Measurements from ENCODE around the gene RAVER1. TPM values are rescaled to one million over a fixed set of nuclear protein-coding genes. Genes with fewer than 3 reads are reported as not detected.

Gene RAVER1
- total and polyA plus RNA-seq, 9 of the 15 experiments (the other 6 are each of a cell fraction or from before 2014, with no cell fraction given), result 0.06 to 113 (median 7.0) TPM

GRCh38 chr19:10270616-10271394 lies 62.5 kb downstream of the RAVER1 start, which contains the start of gene ICAM1 (continued):
- peak; percentile 96 for TF ChIP-seq ZNF592 (IDR thresholded peaks at IDR 0.05)
- TF ChIP-seq ZNF253 (CRISPR knock-in tag; conservative IDR thresholded peaks at IDR 0.05), result no peak
- peak; percentile 51; the same call in 1 of the 2 replicates for TF ChIP-seq POLR2AphosphoS5 (IDR thresholded peaks at IDR 0.05; ENCODE audit: control insufficient read depth, insufficient read depth, low read depth, low read length)
- no peak for TF ChIP-seq SPI1 (IDR thresholded peaks at IDR 0.05; ENCODE audit: borderline replicate concordance, low read depth, low read length)
- no peak for TF ChIP-seq ZZZ3 (IDR thresholded peaks at IDR 0.05)
- no peak for TF ChIP-seq ZNF184 (CRISPR knock-in tag; IDR thresholded peaks at IDR 0.05)
- TF ChIP-seq ZNF431 (CRISPR knock-in tag; IDR thresholded peaks at IDR 0.05), result 0 out of 2 replicates have a peak, but pooled peaks have one; percentile 34
- no peak for TF ChIP-seq ZKSCAN8 (CRISPR knock-in tag; IDR thresholded peaks at IDR 0.05)
- no peak for TF ChIP-seq ZC3H11A (IDR thresholded peaks at IDR 0.05; ENCODE audit: low read depth, low read length)
- no peak for TF ChIP-seq GMEB1 (CRISPR knock-in tag; IDR thresholded peaks at IDR 0.05)
- no peak for TF ChIP-seq ZNF79 (CRISPR knock-in tag; IDR thresholded peaks at IDR 0.05; ENCODE audit: low read depth)
- peak; percentile 49 for TF ChIP-seq JUND (IDR thresholded peaks at IDR 0.05; ENCODE audit: borderline replicate concordance, low read depth, low read length)
- TF ChIP-seq JUND (tag; IDR thresholded peaks at IDR 0.05; ENCODE audit: borderline replicate concordance, low read depth, low read length), result no peak; the same call in 2 of the 3 replicates
- TF ChIP-seq ZNF133 (CRISPR knock-in tag; IDR thresholded peaks at IDR 0.05), result no peak
- TF ChIP-seq MXD1 (CRISPR knock-in tag; IDR thresholded peaks at IDR 0.05; ENCODE audit: borderline replicate concordance, poor library complexity, severe bottlenecking), result no peak
- TF ChIP-seq ATF7 (IDR thresholded peaks at IDR 0.05), result peak; percentile 59
- no peak for TF ChIP-seq SREBF2 (CRISPR knock-in tag; IDR thresholded peaks at IDR 0.05)
- TF ChIP-seq RNF219 (CRISPR knock-in tag; IDR thresholded peaks at IDR 0.05), result no peak

All from K562 (cell line).